Upper lobe of right lung (tissue), 1 donor: ENCODE data around the gene MYH4. TPM values are rescaled to one million over a fixed set of nuclear protein-coding genes. Genes with fewer than 3 reads are reported as not detected.

Experiments
- ATAC-seq: fragments of 200-7000 bp; cut with Tn5 transposase; one replicate; pipeline ENCODE4 v1.9.1; 2020; ENCODE audit warnings: mild to moderate bottlenecking, moderate library complexity
- DNase-seq: peaks from one replicate; pipeline ENCODE4 v3.0.0-alpha.2; 2020
- H3K27ac ChIP-seq: fragments of 200-600 bp; one replicate; pipeline ENCODE4 v1.8.0; 2022
- H3K27me3 ChIP-seq: fragments of 200-600 bp; one replicate; pipeline ENCODE4 v1.8.0; 2022; ENCODE audit warnings: mild to moderate bottlenecking
- H3K36me3 ChIP-seq: fragments of 200-600 bp; one replicate; pipeline ENCODE4 v1.8.0; 2022
- H3K4me1 ChIP-seq: fragments of 200-600 bp; one replicate; pipeline ENCODE4 v1.8.0; 2022
- H3K4me3 ChIP-seq: fragments of 200-600 bp; one replicate; pipeline ENCODE4 v1.8.0; 2022; ENCODE audit warnings: mild to moderate bottlenecking
- H3K9me3 ChIP-seq: fragments of 200-600 bp; one replicate; pipeline ENCODE4 v1.8.0; 2022
- CTCF ChIP-seq: fragments of 200-600 bp; IDR thresholded peaks from one replicate; pipeline ENCODE4 v1.8.0; 2022; ENCODE audit warnings: antibody characterized with exemption
- intact Hi-C: fragments of 100-400 bp; cut with DNase I; formaldehyde crosslinking; loops from one replicate; pipeline ENCODE4 v1.11.0; 2022
- total RNA-seq: library from RNA; stranded (reverse); fragmentation: NEBNext Ultra II Directional; extraction: Animal tissue kit (Norgen Biotek cat#: 25700); gene quantifications from one replicate; pipeline ENCODE4 v1.2.1, GENCODE V29; 2021
- donor health status: DM: no; HTN: yes; CAD: no; lungs with severe emphysema.

MYH4 gene
- total RNA-seq, 1 donor from 2014 or later, result not detected

GRCh38 chr17:10471858-10472257 lies 2.5 kb upstream of the MYH4 start:
- Histone ChIP-seq H3K9me3 (no peaks in the 10 kb centered on the region), H3K4me1 (no peaks in the 10 kb centered on the region), H3K27me3 (peaks cover 4% of the 10 kb centered on the region), H3K36me3 (no peaks in the 10 kb centered on the region), H3K27ac (no peak overlapping the region), H3K4me3 (no peak overlapping the region)
- DNase-seq (no peak), ATAC-seq (no peak)
- no peak for TF ChIP-seq CTCF
- intact Hi-C loops, result no loop called here

- Histone ChIP-seq H3K27me3 (no peaks in the 10 kb centered on the region), H3K36me3 (no peaks in the 10 kb centered on the region), H3K27ac (no peak overlapping the region), H3K4me3 (no peak overlapping the region), H3K4me1 (no peaks in the 10 kb centered on the region), H3K9me3 (no peaks in the 10 kb centered on the region)
- ATAC-seq (no peak), DNase-seq (no peak)
- intact Hi-C loops, result no loop called here
- TF ChIP-seq CTCF, result no peak
Measured at GRCh38 chr17:10463402-10463801, 6.0 kb downstream of the MYH4 start.

- no peaks in the 10 kb centered on the region for H3K9me3 ChIP-seq
- intact Hi-C loops, result no loop called here
- TF ChIP-seq CTCF, result no peak
- H3K36me3 ChIP-seq, result no peaks in the 10 kb centered on the region
- no peak overlapping the region for H3K4me3 ChIP-seq
- H3K4me1 ChIP-seq, result no peaks in the 10 kb centered on the region
- no peak for ATAC-seq
- H3K27me3 ChIP-seq, result peaks cover 4% of the 10 kb centered on the region
- H3K27ac ChIP-seq, result no peak overlapping the region
- DNase-seq, result no peak
Measured at GRCh38 chr17:10460062-10460461, 9.3 kb downstream of the MYH4 start.

GRCh38 chr17:10458701-10459100 lies 10.7 kb downstream of the MYH4 start:
- no peak overlapping the region for H3K27ac ChIP-seq
- TF ChIP-seq CTCF, result no peak
- intact Hi-C loops, result no loop called here
- H3K4me3 ChIP-seq, result no peak overlapping the region
- no peaks in the 10 kb centered on the region for H3K4me1 ChIP-seq
- H3K36me3 ChIP-seq, result no peaks in the 10 kb centered on the region
- no peak for ATAC-seq
- no peak for DNase-seq
- no peaks in the 10 kb centered on the region for H3K9me3 ChIP-seq
- H3K27me3 ChIP-seq, result peaks cover 4% of the 10 kb centered on the region

- peaks cover 4% of the 10 kb centered on the region for H3K27me3 ChIP-seq
- DNase-seq, result no peak
- no peak for TF ChIP-seq CTCF
- H3K27ac ChIP-seq, result no peak overlapping the region
- H3K4me3 ChIP-seq, result no peak overlapping the region
- no peaks in the 10 kb centered on the region for H3K36me3 ChIP-seq
- no peaks in the 10 kb centered on the region for H3K4me1 ChIP-seq
- no peak for ATAC-seq
- intact Hi-C loops, result no loop called here
- H3K9me3 ChIP-seq, result no peaks in the 10 kb centered on the region
Measured at GRCh38 chr17:10457952-10458351, 11.4 kb downstream of the MYH4 start.
